ENCODE data around the gene TMPRSS5.

The TMPRSS5 gene

GRCh38 chr11:113690619-113691569, 15.2 kb downstream of the TMPRSS5 start:
- in situ Hi-C loops (cut with HindIII; ENCODE audit: low sequenced_read_pairs) = no loop called here
- DNase-seq (ENCODE audit: low read depth) = no peak
- H3K4me3 ChIP-seq (ENCODE audit: low read depth, low read length) = no peak overlapping the region
- peak; percentile 52 for TF ChIP-seq CTCF (IDR thresholded peaks at IDR 0.05; ENCODE audit: low read depth, low read length, missing control alignments)

- in situ Hi-C loops (cut with HindIII; ENCODE audit: low sequenced_read_pairs) = no loop called here
- DNase-seq (ENCODE audit: low read depth) = no peak
- H3K4me3 ChIP-seq (ENCODE audit: low read depth, low read length) = no peak overlapping the region
- TF ChIP-seq CTCF (IDR thresholded peaks at IDR 0.05; ENCODE audit: low read depth, low read length, missing control alignments) = no peak
Observed at GRCh38 chr11:113689768-113690618, 16.1 kb downstream of the TMPRSS5 start.

GRCh38 chr11:113685654-113686359, 20.3 kb downstream of the TMPRSS5 start:
- TF ChIP-seq CTCF (IDR thresholded peaks at IDR 0.05; ENCODE audit: low read depth, low read length, missing control alignments) = no peak
- no peak overlapping the region for H3K4me3 ChIP-seq (ENCODE audit: low read depth, low read length)
- no peak for DNase-seq (ENCODE audit: low read depth)
- in situ Hi-C loops (cut with HindIII; ENCODE audit: low sequenced_read_pairs) = no loop called here

GRCh38 chr11:113684496-113684895, 21.6 kb downstream of the TMPRSS5 start:
- H3K4me3 ChIP-seq (ENCODE audit: low read depth, low read length) = no peak overlapping the region
- DNase-seq (ENCODE audit: low read depth) = no peak
- no peak for TF ChIP-seq CTCF (IDR thresholded peaks at IDR 0.05; ENCODE audit: low read depth, low read length, missing control alignments)
- in situ Hi-C loops (cut with HindIII; ENCODE audit: low sequenced_read_pairs) = no loop called here

GRCh38 chr11:113683481-113684046, 22.5 kb downstream of the TMPRSS5 start:
- in situ Hi-C loops (cut with HindIII; ENCODE audit: low sequenced_read_pairs) = no loop called here
- no peak for TF ChIP-seq CTCF (IDR thresholded peaks at IDR 0.05; ENCODE audit: low read depth, low read length, missing control alignments)
- H3K4me3 ChIP-seq (ENCODE audit: low read depth, low read length) = no peak overlapping the region
- DNase-seq (ENCODE audit: low read depth) = no peak

Data from astrocyte of the cerebellum (primary cell).